ENCODE measurements around the gene ARHGAP20.

The ARHGAP20 gene

GRCh38 chr11:110606415-110606814 lies 105.8 kb downstream of the ARHGAP20 start:
- no peak for DNase-seq (ENCODE audit: low read depth in 2 of 2)

- DNase-seq (ENCODE audit: low read depth in 2 of 2): no peak
Measured at GRCh38 chr11:110601936-110602335, 110.3 kb downstream of the ARHGAP20 start.

- no peak for DNase-seq (ENCODE audit: low read depth in 2 of 2)
Measured at GRCh38 chr11:110600322-110600721, 111.9 kb downstream of the ARHGAP20 start.

GRCh38 chr11:110599207-110599606 lies 113.0 kb downstream of the ARHGAP20 start:
- no peak for DNase-seq (ENCODE audit: low read depth in 2 of 2)

- DNase-seq (ENCODE audit: low read depth in 2 of 2): no peak
Measured at GRCh38 chr11:110598725-110599124, 113.5 kb downstream of the ARHGAP20 start.

- no peak for DNase-seq (ENCODE audit: low read depth in 2 of 2)
Measured at GRCh38 chr11:110587972-110588371, 124.3 kb downstream of the ARHGAP20 start.

- no peak for DNase-seq (ENCODE audit: low read depth in 2 of 2)
Measured at GRCh38 chr11:110587129-110587528, 125.1 kb downstream of the ARHGAP20 start.

- DNase-seq (ENCODE audit: low read depth in 2 of 2): no peak
Measured at GRCh38 chr11:110584150-110584549, 128.1 kb downstream of the ARHGAP20 start.

- no peak for DNase-seq (ENCODE audit: low read depth in 2 of 2)
Measured at GRCh38 chr11:110582728-110583432, 129.4 kb downstream of the ARHGAP20 start.

- no peak for DNase-seq (ENCODE audit: low read depth in 2 of 2)
Measured at GRCh38 chr11:110580571-110580970, 131.7 kb downstream of the ARHGAP20 start.

- DNase-seq (ENCODE audit: low read depth in 2 of 2): no peak
Measured at GRCh38 chr11:110573411-110573810, 138.8 kb downstream of the ARHGAP20 start.

GRCh38 chr11:110571081-110571720 lies 141.0 kb downstream of the ARHGAP20 start:
- no peak for DNase-seq (ENCODE audit: low read depth in 2 of 2)

- DNase-seq (ENCODE audit: low read depth in 2 of 2): no peak
Measured at GRCh38 chr11:110566577-110566976, 145.7 kb downstream of the ARHGAP20 start.

- no peak for DNase-seq (ENCODE audit: low read depth in 2 of 2)
Measured at GRCh38 chr11:110565357-110566336, 146.6 kb downstream of the ARHGAP20 start.

- no peak for DNase-seq (ENCODE audit: low read depth in 2 of 2)
Measured at GRCh38 chr11:110564676-110565356, 147.4 kb downstream of the ARHGAP20 start.

GRCh38 chr11:110544779-110545178 lies 167.5 kb downstream of the ARHGAP20 start:
- DNase-seq (ENCODE audit: low read depth in 2 of 2): no peak

- no peak for DNase-seq (ENCODE audit: low read depth in 2 of 2)
Measured at GRCh38 chr11:110538154-110538553, 174.1 kb downstream of the ARHGAP20 start.

- DNase-seq (ENCODE audit: low read depth in 2 of 2): no peak
Measured at GRCh38 chr11:110530900-110531741, 181.1 kb downstream of the ARHGAP20 start.

GRCh38 chr11:110529043-110529442 lies 183.2 kb downstream of the ARHGAP20 start:
- no peak for DNase-seq (ENCODE audit: low read depth in 2 of 2)

GRCh38 chr11:110527146-110527545 lies 185.1 kb downstream of the ARHGAP20 start:
- DNase-seq (ENCODE audit: low read depth in 2 of 2): no peak
